A673 (cell line): ENCODE measurements around the gene RNF149. TPM values are rescaled to one million over a fixed set of nuclear protein-coding genes. Genes with fewer than 3 reads are reported as not detected.
"Not testable (repeated sequence)": the region's sequence is repeated elsewhere in the genome, so short reads cannot be mapped to it uniquely, and the experiment has no call there.

ENCODE experiments used
- BruUV-seq: library from RNA; stranded (reverse); fragments of 400-500 nt; replicated peaks from 2 replicates; lab custom pipeline; 2021; lab: Mats Ljungman, UMichigan
- CTCF ChIA-PET: fragments of 300-600 bp; sonication (Branson Sonifier 250); formaldehyde crosslinking; loops from one replicate; lab custom pipeline; 2022; ENCODE audit warnings: antibody characterized with exemption; lab: Charles Lee
- POLR2A ChIA-PET: fragments of 300-600 bp; sonication (Branson Sonifier 250); formaldehyde crosslinking; loops from one replicate; lab custom pipeline; 2022; ENCODE audit warnings: antibody characterized with exemption; ENCODE audit not compliant: low non-redundant PET; lab: Charles Lee
- DNase-seq: peaks from one replicate; pipeline ENCODE4 v3.0.0-alpha.2; 2015; ENCODE audit warnings: low spot score
- H3K27ac ChIP-seq: fragments of 200-600 bp; sonication (generic); 2 replicates; pipeline ENCODE4 v1.5.1; 2016; ENCODE audit warnings: mixed run types, low read depth, mild to moderate bottlenecking, mixed read lengths, antibody characterized with exemption, low read length; ENCODE audit not compliant: poor library complexity, severe bottlenecking
- H3K27me3 ChIP-seq: fragments of 200-600 bp; sonication (generic); replicated peaks from 2 replicates; pipeline ENCODE4 v1.6.1; 2017; ENCODE audit warnings: mixed run types, low read depth, mild to moderate bottlenecking, mixed read lengths, antibody characterized with exemption, low read length; ENCODE audit not compliant: insufficient read depth, poor library complexity
- H3K36me3 ChIP-seq: fragments of 200-600 bp; sonication (generic); 2 replicates; pipeline ENCODE4 v1.6.1; 2016; ENCODE audit warnings: mixed run types, mild to moderate bottlenecking, mixed read lengths, antibody characterized with exemption, low read length; ENCODE audit not compliant: insufficient read depth, poor library complexity, severe bottlenecking
- H3K4me1 ChIP-seq: fragments of 200-600 bp; sonication (generic); 2 replicates; pipeline ENCODE4 v1.6.1; 2017; ENCODE audit warnings: mixed run types, mild to moderate bottlenecking, mixed read lengths, antibody characterized with exemption, low read length; ENCODE audit not compliant: insufficient read depth, poor library complexity, severe bottlenecking
- H3K4me3 ChIP-seq: fragments of 200-600 bp; sonication (generic); 2 replicates; pipeline ENCODE4 v1.5.1; 2016; ENCODE audit warnings: low read depth, mixed run types, mild to moderate bottlenecking, mixed read lengths, low read length; ENCODE audit not compliant: poor library complexity, severe bottlenecking
- H3K9me3 ChIP-seq: fragments of 200-600 bp; sonication (generic); 2 replicates; pipeline ENCODE4 v1.6.1; 2016; ENCODE audit warnings: mixed run types, low read depth, mild to moderate bottlenecking, mixed read lengths, antibody characterized with exemption, low read length; ENCODE audit not compliant: poor library complexity, severe bottlenecking
- CTCF ChIP-seq: fragments of 300-800, 200-600 bp; sonication (generic); conservative IDR thresholded peaks from 2 replicates; pipeline ENCODE4 v1.5.1; 2017; ENCODE audit warnings: low read depth, mild to moderate bottlenecking, antibody characterized with exemption, low read length, moderate library complexity, mixed read lengths
- EZH2 ChIP-seq: fragments of 200-600 bp; sonication (generic); IDR thresholded peaks from 2 replicates; pipeline ENCODE4 v1.6.1; 2017; ENCODE audit warnings: borderline replicate concordance, low read depth, mild to moderate bottlenecking, mixed read lengths, antibody characterized with exemption, low read length; ENCODE audit not compliant: poor library complexity, severe bottlenecking
- intact Hi-C: fragments of 100-400 bp; cut with micrococcal nuclease; formaldehyde crosslinking; loops from one replicate; pipeline ENCODE4 v1.10.0; 2022; ENCODE audit not compliant: unreplicated experiment
- total RNA-seq: library from RNA; stranded (reverse); gene quantifications from 2 replicates; pipeline ENCODE4 v1.2.3, GENCODE V29; 2021

Gene RNF149
- total RNA-seq, 1 experiment from 2014 or later, result 26.8 TPM

GRCh38 chr2:101249826-101250225 is 58.7 kb downstream of the RNF149 start:
- no peaks in the 10 kb centered on the region for H3K36me3 ChIP-seq
- H3K4me3 ChIP-seq, result no peak overlapping the region
- no TSS peak for BruUV-seq
- H3K27ac ChIP-seq, result no peak overlapping the region
- POLR2A ChIA-PET, result no interaction called here
- TF ChIP-seq EZH2, result no peak
- TF ChIP-seq CTCF, result no peak
- peaks cover 4% of the 10 kb centered on the region for H3K4me1 ChIP-seq
- no peaks in the 10 kb centered on the region for H3K9me3 ChIP-seq
- no peak for DNase-seq
- no peaks in the 10 kb centered on the region for H3K27me3 ChIP-seq
- intact Hi-C loops, result no loop called here
- CTCF ChIA-PET, result interaction anchor here (0.6 to 1.5 kb wide), 2 partner anchors 45 to 61 kb away, joined by 3 read pairs; no protein-coding TSS in a partner anchor

- H3K27me3 ChIP-seq, intact Hi-C loops, H3K9me3 ChIP-seq, H3K4me3 ChIP-seq, H3K36me3 ChIP-seq, H3K4me1 ChIP-seq, BruUV-seq, DNase-seq, POLR2A ChIA-PET, H3K27ac ChIP-seq: not testable (repeated sequence)
- CTCF ChIA-PET, result interaction anchor here (1.5 kb wide), 1 partner anchor 60 kb away, joined by 3 read pairs; no protein-coding TSS in a partner anchor
Observed at GRCh38 chr2:101248756-101249155, 59.7 kb downstream of the RNF149 start.

GRCh38 chr2:101245468-101245867 is 63.0 kb downstream of the RNF149 start:
- H3K36me3 ChIP-seq, intact Hi-C loops, H3K27ac ChIP-seq, POLR2A ChIA-PET, H3K9me3 ChIP-seq, DNase-seq, H3K27me3 ChIP-seq, H3K4me3 ChIP-seq, H3K4me1 ChIP-seq, BruUV-seq: not testable (repeated sequence)
- CTCF ChIA-PET, result interaction anchor here (0.6 kb wide), 1 partner anchor 848 kb away, joined by 3 read pairs; no protein-coding TSS in a partner anchor

- BruUV-seq, result not testable (repeated sequence)
Observed at GRCh38 chr2:101244899-101245298, 63.6 kb downstream of the RNF149 start.

GRCh38 chr2:101244373-101244772 is 64.1 kb downstream of the RNF149 start:
- DNase-seq, BruUV-seq, H3K27ac ChIP-seq, H3K9me3 ChIP-seq, intact Hi-C loops, POLR2A ChIA-PET, H3K36me3 ChIP-seq, CTCF ChIA-PET, H3K4me1 ChIP-seq, H3K27me3 ChIP-seq, H3K4me3 ChIP-seq: not testable (repeated sequence)

More at GRCh38 chr2:101244899-101245298, 63.6 kb downstream of the RNF149 start:
- CTCF ChIA-PET, result interaction anchor here (0.6 kb wide), 1 partner anchor 847 kb away, joined by 3 read pairs; no protein-coding TSS in a partner anchor
- H3K4me1 ChIP-seq, H3K9me3 ChIP-seq, DNase-seq, H3K36me3 ChIP-seq, H3K27me3 ChIP-seq, H3K4me3 ChIP-seq, intact Hi-C loops, H3K27ac ChIP-seq, POLR2A ChIA-PET: not testable (repeated sequence)
